Osteocyte (in vitro differentiated cells): ENCODE results near the gene EOGT. TPM values are rescaled to one million over a fixed set of nuclear protein-coding genes. Genes with fewer than 3 reads are reported as not detected.

Experiments used
- DNase-seq: peaks from one replicate; pipeline ENCODE4 v3.0.0; 2021; ENCODE audit warnings: mixed read lengths; ENCODE audit not compliant: unreplicated experiment; ENCODE audit errors: extremely low spot score
- H3K27ac Mint-ChIP-seq: one replicate; pipeline ENCODE4 v1.8.0; 2021; ENCODE audit warnings: mild to moderate bottlenecking, mixed read lengths; ENCODE audit not compliant: unreplicated experiment
- H3K27me3 Mint-ChIP-seq: one replicate; pipeline ENCODE4 v1.8.0; 2021; ENCODE audit warnings: mixed read lengths; ENCODE audit not compliant: unreplicated experiment
- H3K36me3 Mint-ChIP-seq: one replicate; pipeline ENCODE4 v1.8.0; 2021; ENCODE audit warnings: mixed read lengths; ENCODE audit not compliant: unreplicated experiment
- H3K4me1 Mint-ChIP-seq: one replicate; pipeline ENCODE4 v1.8.0; 2021; ENCODE audit warnings: mixed read lengths; ENCODE audit not compliant: unreplicated experiment
- H3K4me3 Mint-ChIP-seq: one replicate; pipeline ENCODE4 v1.8.0; 2021; ENCODE audit warnings: mild to moderate bottlenecking, moderate library complexity, mixed read lengths; ENCODE audit not compliant: unreplicated experiment
- H3K9me3 Mint-ChIP-seq: one replicate; pipeline ENCODE4 v1.8.0; 2021; ENCODE audit warnings: mixed read lengths; ENCODE audit not compliant: unreplicated experiment
- CTCF ChIP-seq: fragments of 200-600 bp; sonication (generic); IDR thresholded peaks from 2 replicates; pipeline ENCODE4 v1.5.0; 2021; ENCODE audit warnings: antibody characterized with exemption, mild to moderate bottlenecking, moderate library complexity
- total RNA-seq: library from RNA; stranded (reverse); gene quantifications from 2 replicates; pipeline ENCODE4 v1.2.1, GENCODE V29; 2021

The EOGT gene
- total RNA-seq, 1 donor from 2014 or later = 27.6 TPM

GRCh38 chr3:69016102-69016501, 2.6 kb upstream of the EOGT start:
- H3K4me3 Mint-ChIP-seq = no peak overlapping the region
- H3K9me3 Mint-ChIP-seq = no peaks in the 10 kb centered on the region
- no peak for DNase-seq
- peaks cover 21% of the 10 kb centered on the region for H3K36me3 Mint-ChIP-seq
- TF ChIP-seq CTCF = no peak
- peaks cover 34% of the 10 kb centered on the region for H3K4me1 Mint-ChIP-seq
- H3K27me3 Mint-ChIP-seq = no peaks in the 10 kb centered on the region
- no peak overlapping the region for H3K27ac Mint-ChIP-seq

GRCh38 chr3:69014022-69014580, 617 bp upstream of the EOGT start:
- Mint-ChIP-seq H3K36me3 (peaks cover 34% of the 10 kb centered on the region), H3K4me3 (peak overlapping the region; percentile 79), H3K27me3 (no peaks in the 10 kb centered on the region), H3K4me1 (peaks cover 37% of the 10 kb centered on the region), H3K27ac (peak overlapping the region; percentile 83), H3K9me3 (no peaks in the 10 kb centered on the region)
- DNase-seq = no peak
- no peak for TF ChIP-seq CTCF

GRCh38 chr3:69012800-69013252, 658 bp downstream of the EOGT start:
- peak overlapping the region; percentile 82 for H3K4me3 Mint-ChIP-seq
- no peaks in the 10 kb centered on the region for H3K9me3 Mint-ChIP-seq
- H3K27ac Mint-ChIP-seq = peak overlapping the region; percentile 92
- H3K4me1 Mint-ChIP-seq = peaks cover 37% of the 10 kb centered on the region
- TF ChIP-seq CTCF = no peak
- no peak for DNase-seq
- no peaks in the 10 kb centered on the region for H3K27me3 Mint-ChIP-seq
- H3K36me3 Mint-ChIP-seq = peaks cover 38% of the 10 kb centered on the region

GRCh38 chr3:69012100-69012799, 1.2 kb downstream of the EOGT start:
- H3K27ac Mint-ChIP-seq = peak overlapping the region; percentile 92
- TF ChIP-seq CTCF = no peak
- DNase-seq = no peak

GRCh38 chr3:69011096-69011730, 2.3 kb downstream of the EOGT start:
- peaks cover 32% of the 10 kb centered on the region for H3K36me3 Mint-ChIP-seq
- H3K4me1 Mint-ChIP-seq = peaks cover 32% of the 10 kb centered on the region
- no peaks in the 10 kb centered on the region for H3K27me3 Mint-ChIP-seq
- no peak overlapping the region for H3K27ac Mint-ChIP-seq
- H3K4me3 Mint-ChIP-seq = no peak overlapping the region
- DNase-seq = no peak
- no peak for TF ChIP-seq CTCF
- no peaks in the 10 kb centered on the region for H3K9me3 Mint-ChIP-seq

More at GRCh38 chr3:69012100-69012799, 1.2 kb downstream of the EOGT start:
- peaks cover 34% of the 10 kb centered on the region for H3K36me3 Mint-ChIP-seq
- no peaks in the 10 kb centered on the region for H3K27me3 Mint-ChIP-seq
- H3K4me1 Mint-ChIP-seq = peaks cover 35% of the 10 kb centered on the region
- H3K4me3 Mint-ChIP-seq = peak overlapping the region; percentile 82
- no peaks in the 10 kb centered on the region for H3K9me3 Mint-ChIP-seq
